ENCODE measurements around the gene SLC38A3.

DNA sequence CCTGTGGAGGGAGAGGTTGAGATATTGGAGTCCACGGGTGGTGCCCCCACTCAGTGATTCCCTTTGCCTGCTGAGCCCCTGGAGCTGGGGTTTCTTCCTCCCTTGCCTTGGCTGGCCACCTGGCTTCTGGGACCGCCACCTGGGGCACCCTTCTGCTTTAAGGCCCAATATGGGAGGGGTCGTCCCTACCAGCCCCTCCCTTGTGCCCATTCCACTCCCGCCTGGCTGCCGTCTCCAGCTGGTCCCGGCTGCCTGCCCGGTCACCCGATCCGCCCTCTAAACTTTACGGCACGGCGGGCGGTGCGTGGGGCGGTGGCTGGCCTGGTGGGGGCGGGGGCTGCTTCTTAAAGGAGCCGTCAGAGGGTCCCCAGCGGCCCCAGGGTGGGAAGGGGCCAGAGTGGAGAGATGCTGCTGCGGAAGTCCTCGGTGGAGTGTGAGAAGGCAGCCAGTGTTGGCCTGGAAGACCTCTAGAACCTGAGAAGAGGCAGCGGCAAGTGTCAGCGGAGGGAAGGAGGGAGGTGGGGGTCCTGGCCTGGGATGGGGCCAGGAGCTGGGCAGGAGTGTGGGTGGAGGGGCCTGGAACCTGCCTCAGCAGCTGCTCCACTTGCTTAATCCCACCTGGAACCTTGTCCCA, 62.3 kb downstream of the SLC38A3 start:
- TF ChIP-seq, protein P1, sequence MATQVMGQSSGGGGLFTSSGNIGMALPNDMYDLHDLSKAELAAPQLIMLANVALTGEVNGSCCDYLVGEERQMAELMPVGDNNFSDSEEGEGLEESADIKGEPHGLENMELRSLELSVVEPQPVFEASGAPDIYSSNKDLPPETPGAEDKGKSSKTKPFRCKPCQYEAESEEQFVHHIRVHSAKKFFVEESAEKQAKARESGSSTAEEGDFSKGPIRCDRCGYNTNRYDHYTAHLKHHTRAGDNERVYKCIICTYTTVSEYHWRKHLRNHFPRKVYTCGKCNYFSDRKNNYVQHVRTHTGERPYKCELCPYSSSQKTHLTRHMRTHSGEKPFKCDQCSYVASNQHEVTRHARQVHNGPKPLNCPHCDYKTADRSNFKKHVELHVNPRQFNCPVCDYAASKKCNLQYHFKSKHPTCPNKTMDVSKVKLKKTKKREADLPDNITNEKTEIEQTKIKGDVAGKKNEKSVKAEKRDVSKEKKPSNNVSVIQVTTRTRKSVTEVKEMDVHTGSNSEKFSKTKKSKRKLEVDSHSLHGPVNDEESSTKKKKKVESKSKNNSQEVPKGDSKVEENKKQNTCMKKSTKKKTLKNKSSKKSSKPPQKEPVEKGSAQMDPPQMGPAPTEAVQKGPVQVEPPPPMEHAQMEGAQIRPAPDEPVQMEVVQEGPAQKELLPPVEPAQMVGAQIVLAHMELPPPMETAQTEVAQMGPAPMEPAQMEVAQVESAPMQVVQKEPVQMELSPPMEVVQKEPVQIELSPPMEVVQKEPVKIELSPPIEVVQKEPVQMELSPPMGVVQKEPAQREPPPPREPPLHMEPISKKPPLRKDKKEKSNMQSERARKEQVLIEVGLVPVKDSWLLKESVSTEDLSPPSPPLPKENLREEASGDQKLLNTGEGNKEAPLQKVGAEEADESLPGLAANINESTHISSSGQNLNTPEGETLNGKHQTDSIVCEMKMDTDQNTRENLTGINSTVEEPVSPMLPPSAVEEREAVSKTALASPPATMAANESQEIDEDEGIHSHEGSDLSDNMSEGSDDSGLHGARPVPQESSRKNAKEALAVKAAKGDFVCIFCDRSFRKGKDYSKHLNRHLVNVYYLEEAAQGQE (IDR thresholded peaks at IDR 0.05; ENCODE audit: unreplicated experiment) = no peak
- TF ChIP-seq JUNB (IDR thresholded peaks at IDR 0.05; ENCODE audit: unreplicated experiment) (no peak), ZNF331 (CRISPR knock-in tag; IDR thresholded peaks at IDR 0.05; ENCODE audit: low read depth) (no peak), EZH2 (IDR thresholded peaks at IDR 0.05; ENCODE audit: low read depth, unreplicated experiment) (no peak), POLR2AphosphoS5 (IDR thresholded peaks at IDR 0.05; ENCODE audit: low read depth) (no peak), EZH2phosphoT487 (IDR thresholded peaks at IDR 0.05; ENCODE audit: unreplicated experiment) (no peak), CREB1 (CRISPR knock-in tag; IDR thresholded peaks at IDR 0.05; ENCODE audit: low read depth) (no peak), NANOG (IDR thresholded peaks at IDR 0.05; ENCODE audit: borderline replicate concordance) (no peak), STAT1 (IDR thresholded peaks at IDR 0.05; ENCODE audit: unreplicated experiment) (no peak), ZNF114 (CRISPR knock-in tag; IDR thresholded peaks at IDR 0.05) (no peak)
- TF ChIP-seq, protein P2, sequence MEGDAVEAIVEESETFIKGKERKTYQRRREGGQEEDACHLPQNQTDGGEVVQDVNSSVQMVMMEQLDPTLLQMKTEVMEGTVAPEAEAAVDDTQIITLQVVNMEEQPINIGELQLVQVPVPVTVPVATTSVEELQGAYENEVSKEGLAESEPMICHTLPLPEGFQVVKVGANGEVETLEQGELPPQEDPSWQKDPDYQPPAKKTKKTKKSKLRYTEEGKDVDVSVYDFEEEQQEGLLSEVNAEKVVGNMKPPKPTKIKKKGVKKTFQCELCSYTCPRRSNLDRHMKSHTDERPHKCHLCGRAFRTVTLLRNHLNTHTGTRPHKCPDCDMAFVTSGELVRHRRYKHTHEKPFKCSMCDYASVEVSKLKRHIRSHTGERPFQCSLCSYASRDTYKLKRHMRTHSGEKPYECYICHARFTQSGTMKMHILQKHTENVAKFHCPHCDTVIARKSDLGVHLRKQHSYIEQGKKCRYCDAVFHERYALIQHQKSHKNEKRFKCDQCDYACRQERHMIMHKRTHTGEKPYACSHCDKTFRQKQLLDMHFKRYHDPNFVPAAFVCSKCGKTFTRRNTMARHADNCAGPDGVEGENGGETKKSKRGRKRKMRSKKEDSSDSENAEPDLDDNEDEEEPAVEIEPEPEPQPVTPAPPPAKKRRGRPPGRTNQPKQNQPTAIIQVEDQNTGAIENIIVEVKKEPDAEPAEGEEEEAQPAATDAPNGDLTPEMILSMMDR (conservative IDR thresholded peaks at IDR 0.05; ENCODE audit: low read depth in 2 of 2) = no peak
- TF ChIP-seq, protein P3, sequence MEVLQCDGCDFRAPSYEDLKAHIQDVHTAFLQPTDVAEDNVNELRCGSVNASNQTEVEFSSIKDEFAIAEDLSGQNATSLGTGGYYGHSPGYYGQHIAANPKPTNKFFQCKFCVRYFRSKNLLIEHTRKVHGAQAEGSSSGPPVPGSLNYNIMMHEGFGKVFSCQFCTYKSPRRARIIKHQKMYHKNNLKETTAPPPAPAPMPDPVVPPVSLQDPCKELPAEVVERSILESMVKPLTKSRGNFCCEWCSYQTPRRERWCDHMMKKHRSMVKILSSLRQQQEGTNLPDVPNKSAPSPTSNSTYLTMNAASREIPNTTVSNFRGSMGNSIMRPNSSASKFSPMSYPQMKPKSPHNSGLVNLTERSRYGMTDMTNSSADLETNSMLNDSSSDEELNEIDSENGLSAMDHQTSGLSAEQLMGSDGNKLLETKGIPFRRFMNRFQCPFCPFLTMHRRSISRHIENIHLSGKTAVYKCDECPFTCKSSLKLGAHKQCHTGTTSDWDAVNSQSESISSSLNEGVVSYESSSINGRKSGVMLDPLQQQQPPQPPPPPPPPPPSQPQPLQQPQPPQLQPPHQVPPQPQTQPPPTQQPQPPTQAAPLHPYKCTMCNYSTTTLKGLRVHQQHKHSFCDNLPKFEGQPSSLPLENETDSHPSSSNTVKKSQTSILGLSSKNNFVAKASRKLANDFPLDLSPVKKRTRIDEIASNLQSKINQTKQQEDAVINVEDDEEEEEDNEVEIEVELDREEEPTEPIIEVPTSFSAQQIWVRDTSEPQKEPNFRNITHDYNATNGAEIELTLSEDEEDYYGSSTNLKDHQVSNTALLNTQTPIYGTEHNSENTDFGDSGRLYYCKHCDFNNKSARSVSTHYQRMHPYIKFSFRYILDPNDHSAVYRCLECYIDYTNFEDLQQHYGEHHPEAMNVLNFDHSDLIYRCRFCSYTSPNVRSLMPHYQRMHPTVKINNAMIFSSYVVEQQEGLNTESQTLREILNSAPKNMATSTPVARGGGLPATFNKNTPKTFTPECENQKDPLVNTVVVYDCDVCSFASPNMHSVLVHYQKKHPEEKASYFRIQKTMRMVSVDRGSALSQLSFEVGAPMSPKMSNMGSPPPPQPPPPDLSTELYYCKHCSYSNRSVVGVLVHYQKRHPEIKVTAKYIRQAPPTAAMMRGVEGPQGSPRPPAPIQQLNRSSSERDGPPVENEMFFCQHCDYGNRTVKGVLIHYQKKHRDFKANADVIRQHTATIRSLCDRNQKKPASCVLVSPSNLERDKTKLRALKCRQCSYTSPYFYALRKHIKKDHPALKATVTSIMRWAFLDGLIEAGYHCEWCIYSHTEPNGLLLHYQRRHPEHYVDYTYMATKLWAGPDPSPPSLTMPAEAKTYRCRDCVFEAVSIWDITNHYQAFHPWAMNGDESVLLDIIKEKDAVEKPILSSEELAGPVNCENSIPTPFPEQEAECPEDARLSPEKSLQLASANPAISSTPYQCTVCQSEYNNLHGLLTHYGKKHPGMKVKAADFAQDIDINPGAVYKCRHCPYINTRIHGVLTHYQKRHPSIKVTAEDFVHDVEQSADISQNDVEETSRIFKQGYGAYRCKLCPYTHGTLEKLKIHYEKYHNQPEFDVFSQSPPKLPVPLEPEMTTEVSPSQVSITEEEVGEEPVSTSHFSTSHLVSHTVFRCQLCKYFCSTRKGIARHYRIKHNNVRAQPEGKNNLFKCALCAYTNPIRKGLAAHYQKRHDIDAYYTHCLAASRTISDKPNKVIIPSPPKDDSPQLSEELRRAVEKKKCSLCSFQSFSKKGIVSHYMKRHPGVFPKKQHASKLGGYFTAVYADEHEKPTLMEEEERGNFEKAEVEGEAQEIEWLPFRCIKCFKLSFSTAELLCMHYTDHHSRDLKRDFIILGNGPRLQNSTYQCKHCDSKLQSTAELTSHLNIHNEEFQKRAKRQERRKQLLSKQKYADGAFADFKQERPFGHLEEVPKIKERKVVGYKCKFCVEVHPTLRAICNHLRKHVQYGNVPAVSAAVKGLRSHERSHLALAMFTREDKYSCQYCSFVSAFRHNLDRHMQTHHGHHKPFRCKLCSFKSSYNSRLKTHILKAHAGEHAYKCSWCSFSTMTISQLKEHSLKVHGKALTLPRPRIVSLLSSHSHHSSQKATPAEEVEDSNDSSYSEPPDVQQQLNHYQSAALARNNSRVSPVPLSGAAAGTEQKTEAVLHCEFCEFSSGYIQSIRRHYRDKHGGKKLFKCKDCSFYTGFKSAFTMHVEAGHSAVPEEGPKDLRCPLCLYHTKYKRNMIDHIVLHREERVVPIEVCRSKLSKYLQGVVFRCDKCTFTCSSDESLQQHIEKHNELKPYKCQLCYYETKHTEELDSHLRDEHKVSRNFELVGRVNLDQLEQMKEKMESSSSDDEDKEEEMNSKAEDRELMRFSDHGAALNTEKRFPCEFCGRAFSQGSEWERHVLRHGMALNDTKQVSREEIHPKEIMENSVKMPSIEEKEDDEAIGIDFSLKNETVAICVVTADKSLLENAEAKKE (CRISPR knock-in tag; IDR thresholded peaks at IDR 0.05) = no peak
- TF ChIP-seq, protein P4, sequence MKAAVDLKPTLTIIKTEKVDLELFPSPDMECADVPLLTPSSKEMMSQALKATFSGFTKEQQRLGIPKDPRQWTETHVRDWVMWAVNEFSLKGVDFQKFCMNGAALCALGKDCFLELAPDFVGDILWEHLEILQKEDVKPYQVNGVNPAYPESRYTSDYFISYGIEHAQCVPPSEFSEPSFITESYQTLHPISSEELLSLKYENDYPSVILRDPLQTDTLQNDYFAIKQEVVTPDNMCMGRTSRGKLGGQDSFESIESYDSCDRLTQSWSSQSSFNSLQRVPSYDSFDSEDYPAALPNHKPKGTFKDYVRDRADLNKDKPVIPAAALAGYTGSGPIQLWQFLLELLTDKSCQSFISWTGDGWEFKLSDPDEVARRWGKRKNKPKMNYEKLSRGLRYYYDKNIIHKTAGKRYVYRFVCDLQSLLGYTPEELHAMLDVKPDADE (IDR thresholded peaks at IDR 0.05) = no peak

Data from GM23338 (cell line).